Stimulated activated naive CD4-positive, alpha-beta T cell (primary cell): ENCODE measurements around the gene POLD3.

Source experiments
- DNase-seq, 6 experiments: peaks; one replicate each; lab custom pipeline; 2025; lab: John Stamatoyannopoulos, UW

POLD3 gene

DNA sequence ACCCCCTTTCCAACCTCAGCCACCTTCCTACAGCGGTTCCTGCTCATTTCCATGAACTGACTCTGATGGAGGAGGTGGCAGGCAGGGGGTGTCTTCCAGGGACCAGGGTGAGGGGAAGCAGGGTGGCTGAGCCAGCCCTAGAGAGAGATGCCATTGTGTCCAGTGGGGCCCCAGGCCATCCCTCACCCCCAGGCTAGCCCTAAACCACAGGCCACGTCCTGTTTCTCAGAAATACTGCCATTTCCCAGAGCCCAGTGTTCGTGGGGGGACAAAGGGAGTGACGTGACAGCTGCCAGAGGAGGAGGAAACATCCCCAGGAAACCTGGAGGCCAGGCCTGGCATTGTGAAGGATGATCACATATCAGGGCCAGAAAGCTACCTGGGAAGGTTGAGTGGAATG is 99.4 kb downstream of the POLD3 start:
- DNase-seq, result no peak
